LoVo (cell line): ENCODE results near the gene ZNF800.
A peak's percentile ranks its signal among the peaks of the same experiment; 100 is the strongest.

Experiments
- DNase-seq: peaks from one replicate; pipeline ENCODE4 v3.0.0-alpha.2; 2016; ENCODE audit warnings: low spot score

Gene ZNF800

DNA sequence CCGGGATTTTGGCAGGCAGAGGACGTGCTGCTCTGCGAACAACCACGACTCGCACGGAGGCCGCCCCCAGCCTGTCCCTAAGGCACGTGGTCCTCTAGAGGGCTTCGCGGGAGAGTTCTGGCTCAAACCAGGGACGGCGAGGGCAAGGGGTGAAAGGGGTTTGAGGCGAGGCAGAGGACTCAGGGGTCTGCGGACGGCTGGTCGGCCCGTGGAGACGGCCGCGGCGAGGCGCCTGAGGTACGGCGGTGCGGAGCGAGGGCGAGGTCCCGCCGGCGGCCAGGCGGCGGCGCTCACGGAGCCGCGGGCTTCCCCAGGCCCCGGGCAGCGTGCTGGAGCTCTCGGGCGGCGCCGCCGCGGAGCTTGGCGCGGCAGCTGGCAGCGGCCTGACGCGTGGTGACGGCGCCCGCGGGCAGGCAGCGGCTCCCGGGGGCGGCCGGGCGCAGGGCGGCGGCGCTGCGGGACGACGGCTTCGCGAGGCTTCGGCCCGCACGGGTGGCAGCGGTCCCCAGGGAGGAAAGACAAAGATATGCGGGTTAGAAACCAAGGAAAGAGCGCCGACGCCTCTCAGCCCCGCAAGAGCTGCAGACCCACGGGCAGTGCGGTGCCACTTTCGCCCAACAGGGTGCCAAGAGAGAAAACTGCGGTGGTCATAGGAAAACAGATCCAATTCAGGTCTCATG lies 44.8 kb downstream of the ZNF800 start:
- peak; percentile 88 for DNase-seq

DNA sequence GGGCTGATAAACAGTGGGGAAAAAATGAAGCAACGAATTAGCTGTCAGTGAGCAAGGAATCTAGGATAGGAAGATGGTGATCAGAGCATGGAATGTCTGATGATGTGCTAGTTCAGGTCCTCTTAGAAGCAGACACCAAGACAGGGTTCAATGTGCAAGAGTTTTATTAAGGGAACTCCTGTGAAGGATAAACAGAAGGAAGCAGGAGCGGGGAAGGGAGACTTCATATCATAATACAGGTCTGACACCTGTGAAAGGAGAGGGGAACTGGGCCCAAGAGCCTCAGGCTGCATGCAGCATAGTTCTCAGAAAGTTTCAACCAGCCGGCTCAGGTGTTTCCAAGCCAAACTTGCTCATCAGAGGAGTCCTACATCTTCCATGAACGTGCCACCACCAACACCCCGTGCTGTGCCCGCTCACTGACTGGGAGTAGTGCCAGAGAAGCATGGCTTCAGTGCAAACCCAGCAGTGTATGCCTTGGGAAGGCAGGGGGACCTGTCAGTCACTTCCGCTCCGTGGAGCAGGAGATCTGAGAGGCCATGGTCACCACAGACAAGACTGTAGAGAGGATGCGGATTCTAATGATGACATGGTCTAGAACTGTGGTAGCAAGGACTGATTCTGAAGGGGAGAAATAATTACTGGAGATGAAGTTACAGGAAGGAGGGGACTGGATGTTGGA lies 45.8 kb downstream of the ZNF800 start:
- DNase-seq: no peak

DNA sequence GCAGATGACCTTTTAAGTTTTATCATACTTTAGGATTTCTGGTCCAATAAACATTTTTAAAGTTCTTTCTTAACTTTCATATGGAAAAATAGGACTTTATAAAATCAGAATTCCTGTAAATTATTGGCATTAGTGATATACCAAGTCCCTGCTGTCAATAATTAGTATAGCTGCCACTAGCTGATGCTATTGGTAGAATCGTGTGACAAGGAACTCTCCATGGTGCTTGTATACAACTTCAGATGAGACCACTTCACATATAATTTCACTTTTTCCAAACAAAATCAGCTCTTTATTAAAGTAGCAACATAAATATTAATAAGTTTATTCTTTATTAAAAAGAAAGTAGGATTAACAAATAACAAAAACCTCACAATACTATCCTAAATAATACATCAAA lies 49.9 kb downstream of the ZNF800 start:
- no peak for DNase-seq

DNA sequence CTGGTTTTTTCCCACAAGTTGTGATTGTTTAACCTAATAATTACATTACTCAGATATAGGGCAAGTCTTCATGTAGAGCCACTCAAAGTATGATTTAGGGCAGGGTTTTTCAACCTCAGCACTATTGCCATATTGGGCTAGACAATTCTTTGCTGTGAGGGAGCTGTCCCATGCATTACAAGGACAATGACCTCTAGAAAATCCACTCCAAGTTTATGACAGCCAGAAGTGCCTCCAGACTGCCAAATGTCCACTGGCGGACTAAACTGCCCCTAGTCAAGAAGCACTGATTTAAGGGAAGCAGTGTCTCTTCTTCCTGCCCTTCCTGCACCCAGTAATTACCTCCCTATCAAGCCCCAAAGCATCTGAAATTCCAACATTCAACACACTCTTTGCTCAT lies 54.4 kb downstream of the ZNF800 start:
- DNase-seq: no peak

DNA sequence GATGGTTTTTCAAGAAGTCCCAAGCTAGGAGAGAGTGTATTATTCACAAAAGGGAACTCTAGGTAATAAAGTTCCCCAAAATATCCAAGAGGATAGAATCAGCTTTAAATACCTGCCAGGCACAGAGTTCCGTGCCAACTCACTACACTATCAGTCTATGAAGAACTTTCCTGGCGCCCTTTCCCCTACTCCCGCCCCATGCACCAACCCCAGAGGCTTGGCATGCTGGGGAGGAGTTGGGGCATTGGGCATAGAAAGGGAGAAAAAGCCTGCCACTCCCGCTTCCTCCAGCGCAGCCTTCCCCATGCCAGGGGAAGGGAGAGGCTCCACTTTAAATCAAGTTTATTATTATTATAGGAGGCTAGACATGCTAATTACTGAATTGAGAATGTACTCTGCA lies 54.9 kb downstream of the ZNF800 start:
- DNase-seq: peak; percentile 36

DNA sequence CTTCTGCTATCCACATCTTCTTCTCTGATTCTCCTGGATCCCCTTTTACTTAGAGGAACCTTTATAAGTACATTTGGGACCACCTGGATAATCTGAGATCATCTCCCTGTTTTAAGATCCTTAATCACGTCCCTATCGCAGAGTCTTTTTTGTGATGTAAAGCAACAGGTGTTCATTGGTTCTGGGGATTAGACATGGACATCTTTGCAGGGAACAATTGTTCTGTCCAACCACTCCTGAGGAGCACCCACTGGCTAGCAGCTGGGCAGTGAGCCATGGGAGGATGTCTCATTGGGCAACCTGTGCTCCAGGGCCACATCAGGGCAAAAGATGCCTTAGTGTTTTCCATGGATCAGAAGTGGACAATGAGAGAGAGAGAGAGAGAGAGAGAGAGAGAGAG lies 56.0 kb downstream of the ZNF800 start:
- no peak for DNase-seq

DNA sequence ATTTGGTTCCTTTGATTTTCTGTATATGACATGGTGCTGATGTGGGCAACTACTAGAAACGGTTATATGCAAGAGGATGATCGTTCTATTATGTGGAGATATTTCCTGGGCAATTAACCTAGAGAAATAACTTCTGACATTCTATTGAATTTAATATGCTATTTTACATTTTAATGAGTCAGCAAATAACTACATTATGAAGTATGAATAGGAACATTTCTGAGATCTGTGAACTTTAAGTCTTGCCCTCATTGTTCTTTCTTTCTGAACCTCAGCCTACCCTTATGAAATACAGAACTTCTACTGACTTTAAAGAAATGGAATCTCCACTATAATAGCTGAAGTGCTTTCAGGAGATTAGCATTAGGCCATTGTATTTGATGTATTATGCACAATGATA lies 59.6 kb downstream of the ZNF800 start:
- no peak for DNase-seq

DNA sequence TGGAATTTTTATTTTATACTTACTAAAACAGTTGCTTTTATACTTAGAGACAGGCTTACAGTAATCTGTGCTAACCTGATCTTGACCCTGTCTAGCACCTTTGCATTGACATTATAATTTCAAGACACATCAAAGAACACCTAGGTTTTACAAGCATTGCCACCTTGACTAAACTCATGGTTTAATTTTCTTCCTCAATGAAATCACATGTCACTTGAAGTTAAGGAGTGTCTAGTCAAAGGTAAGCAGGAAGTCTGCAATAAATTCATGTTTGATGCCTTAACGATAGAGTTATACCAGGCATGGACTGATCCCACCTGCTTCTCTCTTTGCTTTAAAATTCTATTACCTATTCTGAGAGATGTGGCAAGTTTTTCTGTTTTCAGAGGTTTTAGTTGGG lies 62.4 kb downstream of the ZNF800 start:
- DNase-seq: peak; percentile 30

DNA sequence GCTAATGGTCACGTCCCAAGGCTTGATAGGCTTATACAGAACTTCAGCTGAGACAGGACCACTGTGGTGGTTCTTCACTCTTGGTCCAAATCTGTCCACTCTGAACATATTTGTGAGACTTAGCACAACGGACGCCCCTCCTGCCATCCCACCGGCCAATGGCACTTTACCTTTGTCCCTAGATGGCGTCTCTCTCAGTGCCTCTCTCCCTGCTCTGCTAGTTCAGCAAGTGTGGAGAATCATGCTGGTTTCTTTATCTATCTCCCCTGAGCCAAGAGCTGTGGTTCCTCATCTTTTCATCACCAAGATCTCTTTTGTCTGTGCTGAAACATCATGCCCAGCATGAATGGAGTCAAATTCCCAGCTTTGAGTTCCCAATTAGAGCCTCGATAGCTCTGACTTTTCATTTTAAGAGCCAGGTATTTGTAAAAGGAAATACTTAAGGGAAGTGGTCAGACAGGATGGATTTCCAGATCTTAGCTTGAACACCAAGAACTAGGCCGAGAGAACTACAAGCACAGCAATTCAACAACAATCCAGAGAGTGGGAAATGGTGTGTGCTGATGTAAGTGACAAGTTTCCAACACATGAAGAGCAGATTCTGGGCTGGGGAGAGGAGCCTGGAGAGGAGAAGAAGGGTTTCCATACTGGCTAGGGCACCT lies 69.5 kb downstream of the ZNF800 start:
- DNase-seq: no peak

DNA sequence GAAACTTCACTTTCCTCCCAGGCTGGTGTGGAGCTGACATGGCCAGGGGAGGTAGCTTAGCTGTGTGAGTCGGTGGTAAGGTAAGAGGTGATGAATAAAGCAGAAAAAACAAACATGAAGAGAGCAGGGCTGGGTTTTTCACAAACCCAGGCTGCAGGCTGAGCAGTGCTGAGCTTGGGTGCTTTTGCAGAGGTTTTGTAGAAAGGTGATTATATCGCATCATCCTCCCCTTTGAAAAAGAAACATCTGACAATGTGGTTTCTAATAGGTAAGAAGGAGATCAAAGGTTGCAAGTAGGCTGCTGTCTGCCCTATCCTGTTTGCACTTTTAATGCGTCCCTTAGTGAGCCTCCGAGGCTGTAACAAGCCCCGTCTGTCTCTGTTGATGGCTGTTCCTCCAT lies 70.2 kb downstream of the ZNF800 start:
- DNase-seq: no peak

DNA sequence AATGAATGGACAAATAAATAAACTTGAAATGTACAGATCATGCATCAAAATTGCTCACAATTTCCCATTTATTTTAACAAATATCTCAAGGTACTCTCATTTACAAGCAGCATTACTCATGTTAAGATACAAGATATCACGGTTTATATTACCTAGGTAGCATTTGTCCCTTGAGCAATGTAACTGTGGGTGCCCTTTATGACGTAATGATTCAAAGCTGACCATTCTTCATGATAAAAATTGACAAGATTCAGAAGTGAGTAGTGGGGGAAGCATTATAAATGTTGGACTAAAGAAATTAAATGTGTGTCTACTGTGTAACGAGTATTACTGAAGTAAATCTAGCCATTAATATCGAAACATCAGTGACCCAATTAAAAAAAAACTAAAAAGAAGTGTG lies 71.5 kb downstream of the ZNF800 start:
- no peak for DNase-seq
